IPS-NIHi7 (cell line): ENCODE results near the gene GTSE1.

Source experiments
- DNase-seq: peaks from one replicate; pipeline ENCODE4 v3.0.0; 2012; ENCODE audit warnings: mixed read lengths; ENCODE audit errors: extremely low spot score

GTSE1 gene

DNA sequence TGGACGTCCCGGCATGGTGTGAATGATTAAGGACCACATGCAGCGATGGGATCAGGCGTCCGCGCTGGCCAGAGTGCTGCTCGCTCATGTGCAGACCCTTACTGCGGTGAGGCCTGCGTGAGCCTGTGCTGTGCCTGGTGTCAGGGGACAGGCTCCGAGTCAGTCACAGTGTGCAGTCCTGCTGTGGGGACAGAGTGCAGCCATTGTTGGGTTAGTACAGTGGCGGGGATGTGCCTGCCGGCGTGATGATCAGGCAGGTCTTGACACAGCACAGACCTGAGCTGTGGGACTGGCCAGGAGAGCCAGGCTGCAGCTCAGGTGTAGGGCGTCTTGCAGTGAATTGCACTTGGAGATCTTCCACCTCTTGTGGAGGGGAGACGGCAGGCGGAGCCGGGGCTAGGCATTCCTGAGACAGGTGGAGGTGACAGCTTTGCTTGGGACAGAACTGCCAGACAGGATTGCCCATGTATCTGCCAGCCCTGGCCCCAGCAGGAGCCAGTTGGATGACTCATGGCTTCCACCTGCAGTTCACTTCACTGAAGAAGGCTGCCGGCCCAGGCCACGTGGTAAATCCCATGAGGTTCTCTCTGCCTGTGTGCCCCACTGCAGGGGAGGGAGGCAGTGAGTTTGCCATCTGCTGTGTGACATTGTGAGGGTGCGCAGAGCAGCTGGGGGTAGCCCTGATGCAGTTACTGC, 56.2 kb downstream of the GTSE1 start:
- no peak for DNase-seq

DNA sequence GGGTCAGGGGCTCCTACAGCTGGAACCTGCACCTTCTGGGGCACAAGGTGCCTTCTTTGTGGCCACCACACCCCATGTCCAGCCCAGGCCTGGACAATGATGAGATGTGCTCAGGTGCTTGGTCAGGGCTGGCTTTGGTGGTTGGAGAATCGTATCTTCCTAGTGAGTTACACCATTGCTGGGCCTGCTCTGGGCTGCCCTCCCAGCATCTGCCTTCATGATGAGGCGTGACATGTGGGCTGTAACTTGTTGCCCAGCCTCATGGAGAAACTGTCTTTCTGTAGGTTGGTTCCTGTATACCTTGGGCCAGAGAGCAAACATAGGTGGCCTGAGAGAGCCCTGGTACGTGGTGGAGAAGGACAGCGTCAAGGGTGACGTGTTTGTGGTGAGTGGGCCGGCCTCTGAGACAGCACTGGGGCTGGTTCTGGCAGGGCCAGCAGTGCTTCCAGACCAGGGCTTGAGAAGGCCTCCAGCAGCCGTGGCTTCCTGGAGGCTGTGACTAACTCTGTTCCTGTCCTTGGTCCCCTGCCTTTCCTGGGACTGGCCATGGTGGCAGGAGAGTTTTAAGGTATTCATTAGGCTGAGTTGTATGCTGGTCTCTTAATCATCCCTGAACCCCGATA, 56.9 kb downstream of the GTSE1 start:
- no peak for DNase-seq

DNA sequence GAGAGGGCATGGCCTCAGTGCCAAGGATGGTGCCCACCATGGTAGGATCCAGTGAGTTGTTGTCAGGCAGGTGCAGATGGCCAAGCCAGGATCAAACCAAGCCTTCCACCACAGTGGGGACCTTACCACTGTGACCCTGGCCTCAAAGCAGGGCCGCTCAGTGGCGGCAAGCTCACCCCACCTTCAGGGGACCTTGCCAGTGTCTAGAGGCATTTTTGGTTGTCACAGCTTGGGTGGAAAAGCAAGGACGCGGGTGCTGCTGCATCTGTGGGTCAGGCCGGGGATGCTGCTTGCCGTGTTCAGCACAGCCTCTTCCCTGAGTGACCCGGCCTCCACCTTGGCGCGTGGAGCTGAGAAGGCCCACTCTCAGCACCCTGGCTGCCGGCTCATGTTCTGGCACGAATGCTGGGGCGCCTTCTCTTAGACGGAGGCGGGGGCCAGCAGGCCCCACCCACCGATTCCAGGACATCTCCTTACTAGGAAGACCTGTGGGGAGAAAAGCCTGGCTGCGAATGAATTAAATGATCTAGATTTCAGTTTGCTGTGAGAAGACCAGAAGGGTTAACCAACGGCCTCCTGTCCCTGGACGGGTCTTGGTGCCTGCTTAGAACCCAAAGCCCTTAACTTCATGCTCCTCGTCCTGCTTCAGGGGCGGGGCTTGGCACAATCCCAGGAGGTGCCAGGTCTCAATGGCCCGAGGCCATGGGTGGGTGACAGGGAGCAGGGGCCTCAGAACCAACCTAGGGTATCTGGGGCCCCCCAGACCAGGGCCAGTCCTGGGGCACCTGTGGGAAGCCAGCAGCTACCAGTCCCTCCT, 57.7 kb downstream of the GTSE1 start:
- no peak for DNase-seq

DNA sequence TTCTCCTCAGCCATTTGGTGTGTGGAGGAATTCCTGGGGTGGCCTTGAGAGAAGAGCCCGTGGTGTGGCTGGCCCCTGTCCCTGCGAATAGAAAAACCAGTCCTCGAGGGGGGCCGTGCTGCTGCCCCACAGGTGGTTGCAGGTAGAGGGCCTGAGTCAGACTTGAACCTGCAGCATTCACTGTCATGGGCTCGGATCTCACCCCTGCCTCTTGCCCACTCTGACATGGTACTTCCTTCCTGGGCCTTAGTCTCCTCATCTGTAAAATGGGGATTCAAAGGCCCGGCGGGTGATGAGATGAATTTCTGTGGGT, 58.3 kb downstream of the GTSE1 start:
- no peak for DNase-seq

GRCh38 chr22:46355369-46355995, 58.8 kb downstream of the GTSE1 start:
- DNase-seq, result peak; percentile 92

DNA sequence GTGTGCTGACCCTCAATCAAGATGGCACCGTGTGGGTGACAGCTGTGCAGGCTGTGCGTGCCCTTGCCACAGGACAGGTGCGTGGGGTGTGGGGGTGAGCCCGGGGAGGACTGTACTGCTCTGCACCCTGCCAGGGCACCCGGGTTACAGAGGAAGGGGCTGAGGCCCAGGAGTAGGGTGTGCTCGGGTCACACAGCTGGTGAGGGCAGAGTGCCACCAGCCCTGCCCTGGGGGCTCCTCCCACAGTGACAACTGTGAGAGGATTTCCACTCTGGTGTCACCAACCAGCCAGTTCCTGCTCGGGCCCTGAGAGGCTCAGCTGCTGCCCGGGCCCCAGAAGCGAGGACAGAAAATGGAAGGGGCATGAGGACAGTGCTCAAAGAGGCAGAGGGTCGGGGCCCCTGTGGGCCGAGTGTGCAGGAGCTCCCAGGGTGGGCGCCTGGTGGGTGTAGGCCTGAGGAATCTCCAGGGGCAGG, 59.4 kb downstream of the GTSE1 start:
- no peak for DNase-seq

DNA sequence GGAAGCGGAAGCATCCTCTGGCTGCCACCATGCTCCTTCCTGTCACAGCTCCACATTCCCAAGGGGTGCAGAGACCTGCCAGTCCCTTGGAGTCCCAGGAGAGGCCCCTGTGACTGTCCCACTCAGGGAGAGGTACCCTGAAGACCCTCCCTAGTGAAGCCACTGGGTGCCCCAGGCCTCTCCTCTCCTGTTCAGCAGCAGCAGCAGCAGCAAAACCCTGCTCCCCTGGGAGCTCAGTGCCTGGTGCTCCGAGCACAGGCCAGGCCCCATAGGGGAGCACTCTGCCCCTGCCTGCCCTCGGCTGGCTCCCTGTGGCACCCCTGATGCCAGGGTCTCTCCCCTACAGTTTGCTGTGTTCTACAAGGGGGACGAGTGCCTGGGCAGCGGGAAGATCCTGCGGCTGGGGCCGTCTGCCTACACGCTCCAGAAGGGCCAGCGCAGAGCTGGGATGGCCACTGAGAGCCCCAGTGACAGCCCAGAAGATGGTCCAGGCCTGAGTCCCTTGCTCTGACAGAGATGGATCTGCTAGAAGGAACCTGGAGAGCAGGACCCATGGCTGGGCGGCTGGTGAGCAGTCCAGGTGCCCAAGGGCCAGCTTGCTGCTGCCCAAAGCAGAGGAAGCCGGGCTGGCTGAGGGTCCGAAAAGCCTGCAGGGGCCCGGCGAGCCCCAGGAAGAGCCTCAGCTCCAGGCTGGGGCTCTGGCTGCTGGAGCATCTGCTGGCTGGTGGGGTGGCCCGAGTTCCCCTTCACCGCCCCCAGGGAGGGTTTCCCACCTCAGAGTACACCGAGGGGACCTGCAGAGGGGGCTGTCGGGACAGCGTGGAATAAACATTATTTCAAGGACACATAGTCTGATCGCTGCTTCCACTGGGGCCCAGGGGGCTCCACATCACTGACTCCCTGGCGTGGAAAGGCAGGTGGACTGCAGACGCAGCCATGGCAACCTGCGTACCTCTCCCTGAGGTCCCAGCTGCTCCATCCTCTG, 60.1 kb downstream of the GTSE1 start:
- no peak for DNase-seq

DNA sequence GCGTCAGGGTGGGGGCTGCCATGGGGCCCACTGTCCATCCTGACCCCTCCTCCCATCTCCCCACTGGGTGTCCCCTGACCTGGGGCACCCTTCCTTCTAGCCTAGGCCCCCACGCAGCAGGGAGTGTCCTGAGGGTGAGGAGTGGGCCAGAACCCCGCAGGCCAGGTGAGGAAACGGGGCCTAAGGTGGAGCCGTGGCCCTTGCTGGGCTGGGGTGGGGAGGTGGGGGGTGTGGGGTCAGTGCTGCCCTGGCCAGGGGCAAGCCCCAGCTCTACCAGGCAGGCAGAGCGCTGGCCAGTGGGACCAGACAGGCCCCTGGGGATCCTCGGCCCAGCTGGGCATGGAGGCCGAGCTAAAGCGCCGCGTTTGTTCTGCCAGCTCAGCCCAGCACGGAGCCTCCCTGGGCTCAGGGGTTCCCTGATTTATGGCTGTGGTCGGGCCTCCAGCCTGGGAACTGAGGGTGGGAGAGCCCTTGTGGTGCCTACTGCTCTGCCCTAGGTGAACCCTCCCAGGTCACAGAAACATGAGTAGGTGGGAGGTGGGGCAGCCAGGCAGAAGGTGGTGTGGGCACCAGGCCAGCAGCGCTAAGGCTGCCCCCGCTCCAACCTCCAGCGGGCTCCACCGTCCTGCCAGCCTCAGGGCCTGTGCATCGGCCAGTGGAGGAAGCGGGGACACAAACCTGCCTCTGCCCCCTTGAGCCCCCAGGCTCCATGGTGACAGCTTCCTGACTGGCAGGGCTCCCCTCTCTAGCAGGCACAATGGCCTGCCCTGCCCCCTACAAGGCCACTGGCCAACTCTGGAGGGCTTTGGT, 61.2 kb downstream of the GTSE1 start:
- no peak for DNase-seq

GRCh38 chr22:46358766-46359165, 62.1 kb downstream of the GTSE1 start:
- DNase-seq, result no peak

GRCh38 chr22:46359362-46359761, 62.7 kb downstream of the GTSE1 start:
- no peak for DNase-seq

GRCh38 chr22:46360097-46360496, 63.4 kb downstream of the GTSE1 start:
- DNase-seq, result no peak

DNA sequence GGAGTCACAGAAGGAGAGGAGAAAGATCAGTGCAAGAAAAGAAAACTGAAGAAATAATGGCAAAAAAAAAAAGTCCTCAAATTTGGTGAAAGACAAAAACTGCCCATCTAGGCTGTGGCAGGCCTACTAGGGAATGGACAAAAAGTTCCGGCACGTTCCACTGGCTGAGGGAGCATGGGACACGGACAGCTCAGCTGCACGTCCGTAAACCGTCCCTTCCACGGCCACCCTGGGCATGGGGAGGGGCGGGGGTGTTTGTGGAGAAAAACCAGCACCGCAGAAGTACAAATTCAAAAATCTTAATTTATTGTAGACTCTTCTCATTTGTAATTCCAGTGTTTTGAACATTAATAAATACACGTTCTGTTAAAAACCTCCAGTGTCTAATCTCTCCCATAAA, 64.2 kb downstream of the GTSE1 start:
- no peak for DNase-seq

- no peak for DNase-seq
Observed at GRCh38 chr22:46361826-46362202, 65.1 kb downstream of the GTSE1 start.

DNA sequence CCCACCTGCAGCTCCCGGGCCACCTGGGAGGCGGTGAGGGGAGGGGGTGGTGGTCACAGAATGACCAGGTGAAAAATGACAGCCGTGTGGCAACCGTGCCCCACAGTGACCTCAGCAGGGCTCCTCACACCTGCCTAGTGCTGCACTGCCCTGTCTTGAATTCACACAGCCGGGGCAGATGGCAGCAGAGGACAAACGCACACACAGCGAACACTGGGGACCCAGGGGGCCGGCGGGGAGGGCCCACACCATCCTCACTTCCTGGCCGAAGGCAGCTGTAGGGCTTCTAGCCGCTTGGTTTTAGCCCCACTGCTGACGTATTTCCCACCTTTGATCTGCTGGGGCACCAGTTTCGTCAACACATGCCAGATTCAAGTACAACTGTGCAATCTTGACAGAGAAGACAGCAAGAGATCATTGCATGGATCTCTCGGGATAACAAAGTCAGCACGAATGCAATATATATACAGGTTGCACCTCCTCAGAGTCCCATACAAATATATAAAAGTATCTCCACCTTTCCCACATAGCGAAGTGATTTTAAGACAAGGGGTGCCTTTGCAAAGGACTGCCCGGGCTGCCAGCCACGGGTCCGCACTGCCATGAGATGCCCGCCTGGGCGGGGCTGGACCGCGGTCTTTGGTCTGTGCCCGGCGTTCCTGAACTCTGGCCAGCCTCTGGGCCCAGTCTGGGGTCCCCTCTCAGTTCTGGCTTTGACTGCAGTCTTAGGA, 65.7 kb downstream of the GTSE1 start:
- DNase-seq, result no peak

- DNase-seq, result no peak
Observed at GRCh38 chr22:46362934-46363515, 66.4 kb downstream of the GTSE1 start.

DNA sequence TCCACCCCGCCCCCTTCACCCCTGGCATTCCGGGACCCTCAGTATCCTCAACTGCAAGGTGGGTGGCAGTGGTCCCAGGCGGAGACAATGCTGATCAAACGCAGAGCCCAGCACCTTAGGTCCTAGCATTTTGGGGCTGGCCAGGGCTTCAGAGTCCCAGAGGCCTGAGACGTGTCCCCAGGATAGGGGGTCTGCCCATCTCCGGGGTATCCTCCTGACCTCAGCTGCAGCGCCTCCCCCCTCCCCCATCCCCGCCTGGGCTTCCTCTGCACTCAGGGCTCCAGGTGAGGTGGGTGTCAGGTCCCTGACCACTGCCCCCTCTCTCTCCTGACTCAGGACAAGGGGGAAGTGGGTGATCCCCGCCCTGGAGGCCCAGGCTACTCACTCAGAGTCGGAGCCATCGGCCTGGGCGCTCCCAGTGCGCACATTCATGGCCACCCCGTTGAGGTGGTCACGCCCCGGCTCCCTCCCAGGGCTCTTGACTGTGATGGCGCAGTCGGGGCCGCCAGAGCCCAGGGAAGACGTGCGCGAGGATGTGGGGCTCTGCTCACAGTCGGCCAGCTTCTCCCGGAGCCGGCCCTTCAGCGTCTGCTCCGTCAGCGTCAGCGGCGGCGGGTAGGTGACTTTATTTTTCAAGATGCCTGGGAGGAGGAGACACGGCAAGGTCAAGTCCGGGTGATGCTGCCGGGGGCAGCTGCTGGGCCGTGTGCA, 67.1 kb downstream of the GTSE1 start:
- DNase-seq, result no peak

GRCh38 chr22:46364341-46365165, 67.9 kb downstream of the GTSE1 start:
- DNase-seq, result no peak

- DNase-seq, result no peak
Observed at GRCh38 chr22:46365166-46365624, 68.5 kb downstream of the GTSE1 start.
